HEK293T (cell line): ENCODE data around the gene ZNRF1.

Experiments used
- CTCF ChIA-PET: fragments of 350-600 bp; formaldehyde crosslinking; extraction: SDS; loops from one replicate; lab custom pipeline; 2021; ENCODE audit warnings: antibody characterized with exemption, inconsistent platforms; lab: Yijun Ruan, JAX
- POLR2A ChIA-PET: fragments of 350-600 bp; formaldehyde crosslinking; extraction: SDS; loops from one replicate; lab custom pipeline; 2020; ENCODE audit warnings: antibody characterized with exemption, inconsistent platforms; lab: Yijun Ruan, JAX
- DNase-seq: peaks from one replicate; pipeline ENCODE4 v3.0.0; 2012; ENCODE audit warnings: mixed read lengths; ENCODE audit errors: extremely low spot score
- ARNT ChIP-seq: fragments of 450-650 bp; IDR thresholded peaks from 2 replicates; pipeline ENCODE4 v1.6.1; 2017; ENCODE audit warnings: mild to moderate bottlenecking
- BHLHE40 ChIP-seq: fragments of 450-650 bp; IDR thresholded peaks from 2 replicates; pipeline ENCODE4 v1.6.1; 2016; ENCODE audit warnings: mild to moderate bottlenecking, moderate library complexity, borderline replicate concordance
- CTBP1 ChIP-seq: fragments of 450-650 bp; IDR thresholded peaks from 2 replicates; pipeline ENCODE4 v1.6.1; 2016; ENCODE audit warnings: borderline replicate concordance
- ELF4 ChIP-seq: fragments of 450-650 bp; IDR thresholded peaks from 2 replicates; pipeline ENCODE4 v1.6.1; 2017; ENCODE audit warnings: antibody characterized with exemption
- FOXA1 ChIP-seq: fragments of 450-650 bp; IDR thresholded peaks from 2 replicates; pipeline ENCODE4 v1.6.1; 2016; ENCODE audit warnings: mild to moderate bottlenecking
- FOXK2 ChIP-seq: fragments of 450-650 bp; IDR thresholded peaks from 2 replicates; pipeline ENCODE4 v1.6.1; 2016; ENCODE audit warnings: mild to moderate bottlenecking
- FOXM1 ChIP-seq: fragments of 450-650 bp; IDR thresholded peaks from 2 replicates; pipeline ENCODE4 v1.6.1; 2017; ENCODE audit warnings: mild to moderate bottlenecking, borderline replicate concordance
- HDGF ChIP-seq: fragments of 450-650 bp; IDR thresholded peaks from 2 replicates; pipeline ENCODE4 v1.6.1; 2017; ENCODE audit warnings: antibody characterized with exemption, borderline replicate concordance
- L3MBTL2 ChIP-seq: fragments of 450-650 bp; conservative IDR thresholded peaks from 2 replicates; pipeline ENCODE4 v1.6.1; 2016; ENCODE audit warnings: mild to moderate bottlenecking
- LEF1 ChIP-seq: fragments of 450-650 bp; IDR thresholded peaks from 2 replicates; pipeline ENCODE4 v1.6.1; 2017; ENCODE audit warnings: mild to moderate bottlenecking, borderline replicate concordance
- NFRKB ChIP-seq: fragments of 450-650 bp; IDR thresholded peaks from 2 replicates; pipeline ENCODE4 v1.6.1; 2016; ENCODE audit warnings: mild to moderate bottlenecking, moderate library complexity
- PKNOX1 ChIP-seq: fragments of 450-650 bp; IDR thresholded peaks from 2 replicates; pipeline ENCODE4 v1.6.1; 2016
- SP1 ChIP-seq: fragments of 450-650 bp; IDR thresholded peaks from 2 replicates; pipeline ENCODE4 v1.6.1; 2017
- SUZ12 ChIP-seq: fragments of 450-650 bp; IDR thresholded peaks from 2 replicates; pipeline ENCODE4 v1.6.1; 2016; ENCODE audit warnings: mild to moderate bottlenecking
- TARDBP ChIP-seq: fragments of 450-650 bp; IDR thresholded peaks from 2 replicates; pipeline ENCODE4 v1.6.1; 2016
- ZNF384 ChIP-seq: fragments of 450-650 bp; IDR thresholded peaks from 2 replicates; pipeline ENCODE4 v1.6.1; 2016

The ZNRF1 gene

DNA sequence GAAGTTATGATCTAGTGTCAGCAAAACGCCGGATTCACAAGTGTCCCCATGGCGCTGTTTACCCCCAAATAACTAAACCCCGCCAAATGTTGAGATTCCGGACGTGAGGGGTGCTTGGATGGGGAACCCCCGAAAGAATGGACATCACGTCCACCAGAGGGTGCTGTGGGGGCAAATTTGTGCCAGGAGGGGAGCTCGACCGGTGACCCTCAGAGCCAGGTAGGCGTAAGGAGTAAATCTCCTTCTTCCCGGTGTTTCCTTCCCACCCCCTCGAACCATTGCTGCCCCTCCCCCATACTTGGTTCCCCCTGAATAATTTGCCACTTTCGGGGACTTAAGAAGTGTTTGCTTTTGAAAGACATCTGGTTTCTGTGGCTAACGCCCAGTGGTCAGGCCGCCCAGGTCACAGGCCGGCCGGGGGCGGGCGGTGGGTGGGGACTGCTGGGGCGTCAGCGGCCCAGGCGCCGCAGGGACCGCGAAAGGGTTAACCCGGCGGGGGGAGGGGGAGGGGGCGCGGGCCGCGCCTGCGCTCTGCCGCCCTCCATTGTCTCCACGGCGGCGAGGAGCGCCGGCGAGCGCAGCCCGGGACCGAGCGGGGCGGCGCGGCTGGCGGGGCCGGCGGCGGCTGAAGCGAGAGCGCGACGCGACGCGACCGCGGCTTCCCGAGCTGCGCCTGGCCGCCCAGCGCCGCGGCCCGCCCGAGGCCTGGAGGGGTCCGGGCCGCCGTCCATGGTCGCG lies at the start of gene ZNRF1:
Gene ZNRF1, plus strand, starts transcription at position 544 of the 738 bp plus-strand sequence. CDS start 648 bp downstream, outside the sequence.
- ChIA-PET POLR2A (interaction anchor here (1.0 to 1.2 kb wide), 2 partner anchors 14 to 113 kb away, joined by 4 to 6 read pairs; partner anchors contain the start of gene WDR59), CTCF (interaction anchor here (0.5 to 1.6 kb wide), 12 partner anchors 9 to 166 kb away, joined by 3 to 37 read pairs (median 3); partner anchors contain the start of gene WDR59)
- peak; percentile 89 for DNase-seq
- TF ChIP-seq FOXM1 (no peak), ARNT (0 out of 2 replicates have a peak, but pooled peaks have one; percentile 13), HDGF (no peak), FOXA1 (no peak), SP1 (no peak), PKNOX1 (no peak), L3MBTL2 (no peak)

DNA sequence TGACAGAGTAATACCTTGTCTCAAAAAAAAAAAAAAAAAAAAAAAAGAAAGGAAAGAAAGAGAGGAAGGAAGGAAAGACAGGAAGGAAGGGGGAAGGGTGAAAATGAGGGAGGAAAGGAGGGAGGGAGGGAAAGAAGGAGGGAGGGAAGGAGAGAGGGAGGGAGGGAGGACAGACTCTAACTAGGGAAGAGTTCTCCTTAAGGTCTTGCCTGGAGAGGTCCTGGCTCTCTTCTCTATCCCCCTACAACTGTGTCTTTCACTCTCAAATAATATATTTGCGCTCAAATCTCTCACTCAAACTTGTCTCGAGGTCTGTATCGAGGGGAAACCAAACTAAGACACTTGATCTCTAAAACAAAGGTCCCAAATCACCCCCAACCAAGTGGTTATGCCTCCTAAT lies 49.5 kb upstream of the ZNRF1 start:
- POLR2A ChIA-PET = no interaction called here

GRCh38 chr16:74950511-74950910 lies 48.3 kb upstream of the ZNRF1 start:
- POLR2A ChIA-PET = no interaction called here
- CTCF ChIA-PET = no interaction called here
- TF ChIP-seq PKNOX1 (no peak), SP1 (no peak), LEF1 (no peak), FOXK2 (no peak), BHLHE40 (no peak), ELF4 (no peak), ARNT (no peak), CTBP1 (no peak), L3MBTL2 (no peak), FOXA1 (no peak), TARDBP (no peak), NFRKB (no peak), HDGF (no peak), ZNF384 (no peak)
- no peak for DNase-seq

More for the DNA sequence above, 49.5 kb upstream of the ZNRF1 start:
- DNase-seq = no peak
- no peak for TF ChIP-seq BHLHE40
- TF ChIP-seq FOXK2 = no peak
- TF ChIP-seq SUZ12 = no peak
- no peak for TF ChIP-seq HDGF
- TF ChIP-seq SP1 = no peak
- no peak for TF ChIP-seq CTBP1
- TF ChIP-seq ZNF384 = no peak
- TF ChIP-seq LEF1 = no peak
- TF ChIP-seq L3MBTL2 = no peak
- no peak for TF ChIP-seq PKNOX1
- TF ChIP-seq ARNT = no peak
- no peak for TF ChIP-seq FOXM1
- TF ChIP-seq ELF4 = no peak
- TF ChIP-seq NFRKB = no peak
- TF ChIP-seq FOXA1 = no peak
- no peak for TF ChIP-seq TARDBP
- CTCF ChIA-PET = interaction anchor here (0.6 kb wide), 1 partner anchor 88 kb away, joined by 4 read pairs; no protein-coding TSS in a partner anchor

- POLR2A ChIA-PET = no interaction called here
- TF ChIP-seq FOXM1 (no peak), HDGF (no peak), TARDBP (no peak), SP1 (no peak), L3MBTL2 (no peak), SUZ12 (no peak), LEF1 (no peak), ARNT (no peak), FOXK2 (no peak)
- CTCF ChIA-PET = interaction anchor here (0.6 kb wide), 2 partner anchors 18 to 111 kb away, joined by 3 to 6 read pairs; no protein-coding TSS in a partner anchor
- DNase-seq = no peak
Observed at GRCh38 chr16:74951206-74951605, 47.6 kb upstream of the ZNRF1 start.

GRCh38 chr16:74951681-74952080 lies 47.1 kb upstream of the ZNRF1 start:
- TF ChIP-seq SUZ12 (no peak), FOXK2 (no peak), BHLHE40 (no peak), TARDBP (no peak), SP1 (no peak), ARNT (no peak)
- CTCF ChIA-PET = interaction anchor here (0.6 kb wide), 2 partner anchors 18 to 111 kb away, joined by 3 to 6 read pairs; no protein-coding TSS in a partner anchor
- POLR2A ChIA-PET = no interaction called here
- DNase-seq = no peak

DNA sequence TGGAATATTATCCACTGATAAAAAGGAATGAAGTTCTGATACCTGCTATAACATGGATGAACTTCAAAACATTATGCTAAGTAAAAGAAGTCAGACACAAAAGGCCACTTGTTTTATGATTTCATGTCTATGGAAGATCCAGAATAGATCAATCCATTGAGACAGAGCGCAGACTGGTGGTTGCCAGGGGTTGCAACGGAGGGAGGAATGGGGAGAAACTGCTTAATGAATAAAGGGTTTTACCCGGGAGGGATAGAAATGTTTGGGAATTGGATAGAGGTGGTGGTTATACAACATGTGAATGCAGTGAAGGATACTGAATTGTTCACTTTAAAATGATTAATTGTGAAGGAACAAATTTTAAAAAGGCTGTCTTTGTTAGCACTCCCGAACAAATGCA lies 44.1 kb upstream of the ZNRF1 start:
- no peak for DNase-seq
- CTCF ChIA-PET = no interaction called here
- TF ChIP-seq ELF4 = no peak
- TF ChIP-seq FOXM1 = no peak
- TF ChIP-seq FOXA1 = no peak
- no peak for TF ChIP-seq ARNT
- TF ChIP-seq CTBP1 = no peak
- no peak for TF ChIP-seq BHLHE40
- no peak for TF ChIP-seq LEF1
- no peak for TF ChIP-seq HDGF
- TF ChIP-seq NFRKB = no peak
- TF ChIP-seq SUZ12 = no peak
- no peak for TF ChIP-seq TARDBP
- no peak for TF ChIP-seq PKNOX1
- TF ChIP-seq SP1 = no peak
- POLR2A ChIA-PET = no interaction called here
